GM19328 (cell line): ENCODE data around the gene SPTBN2.

Experiments
- ATAC-seq: cut with Tn5 transposase; IDR thresholded peaks from one replicate; pipeline ENCODE4 v1.9.1; 2021; ENCODE audit warnings: mild to moderate bottlenecking, moderate library complexity; ENCODE audit not compliant: unreplicated experiment

Gene SPTBN2

GRCh38 chr11:66728693-66729385, at the start of gene SPTBN2:
Gene SPTBN2 (minus strand): TSS chr11:66729216. CDS start chr11:66721240, 7,976 bp downstream.
- no peak for ATAC-seq

DNA sequence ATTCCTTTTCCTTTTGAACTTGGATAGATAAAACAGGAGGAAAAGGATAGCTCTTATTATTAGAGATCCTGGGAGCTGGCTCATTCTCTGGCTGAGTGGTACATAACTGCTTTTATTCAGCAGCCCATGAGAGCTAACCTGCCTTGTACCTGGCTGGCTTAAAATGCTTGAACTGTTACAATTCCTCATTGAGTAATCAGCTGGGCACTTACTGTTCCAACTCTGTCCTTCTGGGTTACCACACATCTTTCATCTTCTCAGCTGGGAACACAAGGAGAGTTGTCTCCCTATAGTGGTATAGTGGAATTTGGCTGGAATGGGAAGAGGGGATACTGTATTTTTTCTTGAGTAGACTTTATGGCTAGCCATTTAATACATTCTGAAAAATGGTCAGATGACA, 39.8 kb upstream of the SPTBN2 start:
- no peak for ATAC-seq

GRCh38 chr11:66768088-66768521, 39.1 kb upstream of the SPTBN2 start:
- no peak for ATAC-seq

- no peak for ATAC-seq
These were observed 38.6 kb upstream of the SPTBN2 start for GRCh38 chr11:66767666-66768065.

- no peak for ATAC-seq
These were observed 37.7 kb upstream of the SPTBN2 start for GRCh38 chr11:66766681-66767080.

- no peak for ATAC-seq
These were observed 33.1 kb upstream of the SPTBN2 start for GRCh38 chr11:66762088-66762487.

- no peak for ATAC-seq
These were observed 23.1 kb upstream of the SPTBN2 start for GRCh38 chr11:66752148-66752547.

- no peak for ATAC-seq
These were observed 20.1 kb upstream of the SPTBN2 start for GRCh38 chr11:66749091-66749490.

GRCh38 chr11:66747480-66747879, 18.5 kb upstream of the SPTBN2 start:
- ATAC-seq, result no peak

DNA sequence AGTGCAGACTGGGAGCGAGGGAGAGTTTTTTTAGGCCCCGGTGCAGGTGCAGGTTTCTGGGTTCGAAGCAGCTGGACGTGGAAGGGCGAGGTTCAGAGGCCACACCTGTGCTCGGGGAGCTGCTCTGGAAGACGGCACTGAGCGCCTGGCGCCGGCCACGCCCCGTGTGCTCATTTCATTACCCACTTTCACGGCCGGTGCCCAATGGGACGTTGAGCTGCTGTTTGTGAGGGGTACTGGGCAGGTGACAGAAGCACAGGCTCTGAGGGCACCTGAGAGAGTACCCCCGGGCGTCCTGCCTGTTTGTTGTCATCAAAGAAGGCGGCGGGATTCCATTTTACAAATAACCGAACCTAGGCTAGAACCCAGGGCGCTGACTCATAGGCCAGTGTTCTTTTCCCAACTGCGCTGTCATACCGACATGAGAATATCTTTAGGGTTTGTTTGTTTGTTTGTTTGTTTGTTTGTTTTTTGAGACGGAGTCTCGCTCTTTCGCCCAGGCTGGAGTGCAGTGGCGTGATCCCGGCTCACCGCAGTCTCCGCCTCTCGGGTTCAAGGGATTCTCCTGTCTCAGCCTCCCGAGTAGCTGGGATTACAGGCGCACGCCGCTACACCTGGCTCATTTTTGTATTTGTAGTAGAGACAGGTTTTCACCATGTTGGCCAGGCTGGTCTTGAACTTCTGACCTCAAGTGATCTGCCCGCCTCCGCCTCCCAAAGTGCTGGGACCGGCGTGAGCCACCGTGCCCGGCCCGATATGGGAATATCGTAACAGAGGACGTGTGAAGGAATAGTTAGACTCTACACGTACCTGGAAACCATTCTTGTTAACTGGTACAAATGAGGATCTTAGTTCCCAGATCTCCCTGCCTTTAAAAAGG, 16.6 kb upstream of the SPTBN2 start:
- ATAC-seq, result peak; percentile 40

DNA sequence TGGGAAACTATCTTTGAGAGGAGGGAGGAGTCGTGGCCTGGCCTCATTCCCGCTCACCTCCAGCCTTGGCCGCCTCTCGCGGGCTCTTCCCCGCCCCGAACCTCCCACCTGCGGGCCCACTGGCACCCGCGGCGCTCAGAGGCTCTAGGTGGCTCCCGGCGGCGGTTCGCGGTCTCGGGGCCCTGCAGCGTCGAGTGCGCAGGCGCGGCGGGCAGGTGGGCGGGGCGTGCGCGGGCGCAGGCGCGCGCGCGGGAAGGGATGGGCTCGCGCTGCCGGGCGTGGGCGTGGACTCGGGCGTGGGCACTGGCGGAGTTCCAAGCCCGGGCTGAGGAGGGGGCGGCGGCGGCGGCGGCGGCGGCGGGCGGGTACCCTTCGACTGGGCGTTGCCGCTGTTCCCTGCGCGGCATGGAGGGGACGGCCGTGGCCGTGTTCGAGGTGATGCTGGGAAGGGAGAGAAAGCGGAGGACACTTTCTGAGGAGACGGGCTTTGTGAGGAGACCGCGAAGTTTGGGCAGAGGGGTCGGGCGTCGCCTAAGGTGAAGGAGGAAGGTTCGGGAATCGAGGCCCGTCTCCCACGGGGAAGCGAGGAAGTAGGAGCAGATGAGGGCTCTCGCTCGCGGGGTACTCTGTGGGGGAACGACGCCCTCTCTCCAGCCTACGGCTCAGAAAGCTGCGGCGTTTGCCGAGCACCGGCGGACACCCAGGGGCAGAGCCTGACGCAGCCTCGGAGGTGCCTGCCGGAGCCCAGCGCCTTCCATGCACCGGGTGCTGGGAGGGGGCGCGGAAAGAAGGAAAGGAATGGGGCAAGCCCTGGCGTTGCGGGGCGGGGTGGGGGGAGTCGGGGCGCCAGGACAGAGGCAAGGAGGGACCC, 15.7 kb upstream of the SPTBN2 start:
- ATAC-seq, result peak; percentile 78

GRCh38 chr11:66743271-66743968, 14.4 kb upstream of the SPTBN2 start:
- ATAC-seq, result no peak

- ATAC-seq, result no peak
These were observed 12.1 kb upstream of the SPTBN2 start for GRCh38 chr11:66741153-66741552.

GRCh38 chr11:66739983-66740382, 11.0 kb upstream of the SPTBN2 start:
- ATAC-seq, result no peak

DNA sequence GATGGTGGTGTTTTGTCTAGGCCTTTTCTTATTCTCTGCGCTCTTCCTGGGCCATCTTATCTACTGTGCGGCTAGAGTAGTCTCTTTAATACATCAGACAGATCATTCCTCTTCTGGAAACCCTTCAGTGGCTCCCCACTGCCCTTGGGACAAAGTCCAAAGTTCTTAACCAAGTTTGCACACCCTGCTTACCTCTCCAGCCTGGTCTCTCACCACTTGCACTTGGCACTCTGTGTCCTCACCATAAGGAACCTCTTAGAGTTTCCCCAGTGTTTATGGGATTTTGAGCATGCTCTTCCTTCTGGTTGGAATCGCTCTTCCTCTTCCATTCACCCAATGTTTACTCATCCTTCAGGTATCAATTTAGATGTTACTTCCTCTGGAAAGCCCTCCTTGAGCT, 5.2 kb upstream of the SPTBN2 start:
- ATAC-seq, result no peak

DNA sequence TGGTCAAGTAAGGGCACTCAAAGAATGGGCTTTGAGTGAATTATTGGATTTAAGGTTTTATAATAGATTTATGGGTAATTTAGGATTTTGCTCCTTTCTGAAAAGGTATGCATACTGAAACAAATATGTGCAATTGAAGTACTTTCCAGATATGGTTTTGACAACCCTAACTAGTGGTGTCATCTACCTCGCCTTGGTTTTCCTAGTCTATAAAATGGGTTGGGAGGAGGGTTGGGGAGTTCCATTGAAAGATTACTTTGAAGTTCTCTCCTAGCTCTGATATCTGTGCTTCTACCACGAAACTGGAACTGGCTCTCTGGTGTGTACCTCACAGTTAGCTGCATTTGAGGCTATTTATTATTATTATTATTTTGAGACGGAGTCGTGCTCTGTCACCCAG, 431 bp upstream of the SPTBN2 start:
- ATAC-seq, result no peak

DNA sequence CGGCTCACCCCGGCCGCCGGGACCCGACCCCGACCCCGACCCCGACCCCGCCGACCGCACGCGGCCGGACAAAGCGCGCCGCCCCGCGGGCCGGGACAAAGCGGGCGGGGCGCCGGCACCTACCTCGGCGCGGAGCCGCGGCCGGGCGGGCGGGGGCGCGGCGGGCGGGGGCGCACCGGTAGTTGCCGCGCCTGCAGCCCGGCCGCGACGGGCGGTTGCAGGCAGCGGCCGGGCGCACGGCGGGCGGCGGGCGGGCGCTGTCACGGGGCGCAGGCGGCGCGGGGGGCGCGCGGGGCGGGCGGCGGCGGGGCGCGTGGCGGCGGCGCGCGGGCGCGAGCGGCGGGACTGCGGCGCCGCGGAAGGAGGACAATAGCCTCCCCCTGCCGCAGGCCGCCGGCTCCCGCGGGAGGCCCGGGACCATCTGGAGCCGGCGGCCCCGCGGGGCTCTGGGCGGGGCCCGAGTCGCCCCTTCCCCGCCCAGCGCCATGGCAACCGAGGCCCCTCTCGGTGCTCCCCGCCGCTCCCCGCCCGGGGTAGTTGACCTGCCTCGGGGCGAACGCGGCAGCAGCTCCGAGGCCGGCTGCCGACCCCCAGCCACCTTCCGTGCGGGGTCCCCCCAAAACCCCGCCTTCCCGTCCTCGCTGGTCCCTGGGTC, 851 bp downstream of the SPTBN2 start:
- no peak for ATAC-seq

DNA sequence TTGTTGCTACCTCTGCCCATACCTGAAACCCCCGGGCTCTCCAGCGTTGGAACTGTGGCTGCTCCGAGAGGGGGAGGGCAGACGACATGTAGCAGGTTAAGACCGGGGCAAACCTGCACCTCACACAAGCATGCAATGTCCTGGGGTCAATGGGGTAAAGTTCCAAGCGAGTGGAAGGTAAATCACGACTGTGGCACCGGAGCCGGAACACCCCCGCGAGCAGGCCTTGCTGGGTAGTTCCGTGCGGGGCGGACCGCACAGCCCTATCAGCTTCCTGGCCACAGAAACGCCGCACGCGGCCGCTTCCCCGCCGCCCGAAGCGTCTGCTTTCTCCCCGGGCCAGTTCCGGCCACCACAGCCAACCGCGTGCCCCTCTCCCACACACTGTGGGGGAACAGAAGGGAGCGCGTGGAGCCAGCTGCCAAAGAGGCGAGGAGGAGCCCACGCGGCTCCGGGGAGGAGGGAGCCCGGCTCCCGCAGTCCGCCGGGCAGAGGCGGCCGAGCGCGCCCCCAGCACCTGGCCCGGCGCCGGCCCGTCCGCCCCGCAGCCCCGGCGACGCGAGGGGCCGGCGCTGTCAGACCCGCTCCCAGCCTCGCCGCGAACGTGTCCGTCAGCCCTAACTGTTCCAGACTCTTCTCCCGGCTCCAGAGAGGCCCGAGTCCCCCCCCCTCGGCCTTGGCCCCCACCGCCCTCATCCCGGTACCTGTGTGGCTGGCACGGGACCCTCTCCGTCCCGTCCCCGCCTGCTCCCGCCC, 1.6 kb downstream of the SPTBN2 start:
- ATAC-seq, result no peak

GRCh38 chr11:66725647-66726046, 3.4 kb downstream of the SPTBN2 start:
- no peak for ATAC-seq
